Activated CD8-positive, alpha-beta memory T cell treated with anti-CD3 and anti-CD28 coated beads for 1 hour (primary cell): Measurements from ENCODE around the gene ABHD12.
"Not testable (repeated sequence)": the region's sequence is repeated elsewhere in the genome, so short reads cannot be mapped to it uniquely, and the experiment has no call there.

Experiments
- DNase-seq, 2 donors: peaks; one replicate each; pipeline ENCODE4 v3.0.0-alpha.2; 2020; ENCODE audit warnings: low read depth in 1 of 2; ENCODE audit errors: extremely low read depth in 1 of 2

Gene ABHD12

GRCh38 chr20:25355011-25355595, 35.5 kb downstream of the ABHD12 start:
- no peak for DNase-seq

- no peak for DNase-seq
These were observed 36.6 kb downstream of the ABHD12 start for GRCh38 chr20:25353747-25354705.

- DNase-seq = no peak
These were observed 37.3 kb downstream of the ABHD12 start for GRCh38 chr20:25353353-25353746.

- DNase-seq = no peak
These were observed 37.9 kb downstream of the ABHD12 start for GRCh38 chr20:25352746-25353145.

GRCh38 chr20:25351024-25351360, 39.6 kb downstream of the ABHD12 start:
- DNase-seq = no peak

- DNase-seq = no peak
These were observed 44.3 kb downstream of the ABHD12 start for GRCh38 chr20:25346349-25346748.

- no peak for DNase-seq
These were observed 44.9 kb downstream of the ABHD12 start for GRCh38 chr20:25345721-25346120.

- no peak for DNase-seq
These were observed 46.0 kb downstream of the ABHD12 start for GRCh38 chr20:25344634-25345033.

- DNase-seq = no peak
These were observed 48.6 kb downstream of the ABHD12 start for GRCh38 chr20:25341716-25342680.

- DNase-seq = no peak
These were observed 50.3 kb downstream of the ABHD12 start for GRCh38 chr20:25340380-25340779.

GRCh38 chr20:25339608-25340007, 51.0 kb downstream of the ABHD12 start:
- no peak for DNase-seq

GRCh38 chr20:25338112-25339023, 52.3 kb downstream of the ABHD12 start:
- no peak for DNase-seq

- DNase-seq = no peak
These were observed 53.8 kb downstream of the ABHD12 start for GRCh38 chr20:25336561-25337422.

- not testable (repeated sequence) for DNase-seq
These were observed 55.7 kb downstream of the ABHD12 start for GRCh38 chr20:25334972-25335371.

GRCh38 chr20:25328954-25329498, 61.6 kb downstream of the ABHD12 start:
- no peak for DNase-seq

- no peak for DNase-seq
These were observed 63.0 kb downstream of the ABHD12 start for GRCh38 chr20:25327521-25328235.

GRCh38 chr20:25325997-25326396, 64.6 kb downstream of the ABHD12 start:
- no peak for DNase-seq

- no peak for DNase-seq
These were observed 65.6 kb downstream of the ABHD12 start for GRCh38 chr20:25325073-25325472.
